Measurements from ENCODE around the gene PEX5L. TPM values are rescaled to one million over a fixed set of nuclear protein-coding genes. Genes with fewer than 3 reads are reported as not detected.

PEX5L gene
- total RNA-seq, 1 donor from 2014 or later: under 0.01 TPM

- Histone ChIP-seq H3K4me3 (ENCODE audit: low read depth, low read length) (no peak overlapping the region), H3K27me3 (ENCODE audit: control insufficient read depth, insufficient read depth, low read length) (no peaks in the 10 kb centered on the region), H3K36me3 (ENCODE audit: control insufficient read depth, insufficient read depth, low read length) (no peaks in the 10 kb centered on the region)
- no peak for TF ChIP-seq CTCF (IDR thresholded peaks at IDR 0.05; ENCODE audit: insufficient read depth, low read length, severe bottlenecking)
- no peak for DNase-seq (ENCODE audit: low read depth)
- no peak for FAIRE-seq
Measured at GRCh38 chr3:180004542-180004941, 32.2 kb downstream of the PEX5L start.

- Histone ChIP-seq H3K27me3 (ENCODE audit: control insufficient read depth, insufficient read depth, low read length) (no peaks in the 10 kb centered on the region), H3K4me3 (ENCODE audit: low read depth, low read length) (no peak overlapping the region), H3K36me3 (ENCODE audit: control insufficient read depth, insufficient read depth, low read length) (no peaks in the 10 kb centered on the region)
- DNase-seq (ENCODE audit: low read depth): no peak
- no peak for FAIRE-seq
- no peak for TF ChIP-seq CTCF (IDR thresholded peaks at IDR 0.05; ENCODE audit: insufficient read depth, low read length, severe bottlenecking)
Measured at GRCh38 chr3:180002006-180002405, 34.7 kb downstream of the PEX5L start.

GRCh38 chr3:180000500-180000899 lies 36.2 kb downstream of the PEX5L start:
- no peak for TF ChIP-seq CTCF (IDR thresholded peaks at IDR 0.05; ENCODE audit: insufficient read depth, low read length, severe bottlenecking)
- DNase-seq (ENCODE audit: low read depth) (peak; percentile 49), FAIRE-seq (no peak)
- H3K36me3 ChIP-seq (ENCODE audit: control insufficient read depth, insufficient read depth, low read length): no peaks in the 10 kb centered on the region
- H3K27me3 ChIP-seq (ENCODE audit: control insufficient read depth, insufficient read depth, low read length): no peaks in the 10 kb centered on the region
- H3K4me3 ChIP-seq (ENCODE audit: low read depth, low read length): no peak overlapping the region

- no peaks in the 10 kb centered on the region for H3K36me3 ChIP-seq (ENCODE audit: control insufficient read depth, insufficient read depth, low read length)
- TF ChIP-seq CTCF (IDR thresholded peaks at IDR 0.05; ENCODE audit: insufficient read depth, low read length, severe bottlenecking): no peak
- no peaks in the 10 kb centered on the region for H3K27me3 ChIP-seq (ENCODE audit: control insufficient read depth, insufficient read depth, low read length)
- H3K4me3 ChIP-seq (ENCODE audit: low read depth, low read length): no peak overlapping the region
- peak; percentile 64 for DNase-seq (ENCODE audit: low read depth)
- FAIRE-seq: no peak
Measured at GRCh38 chr3:179995406-179995805, 41.3 kb downstream of the PEX5L start.

- DNase-seq (ENCODE audit: low read depth) (peak; percentile 45), FAIRE-seq (no peak)
- no peak for TF ChIP-seq CTCF (IDR thresholded peaks at IDR 0.05; ENCODE audit: insufficient read depth, low read length, severe bottlenecking)
- Histone ChIP-seq H3K4me3 (ENCODE audit: low read depth, low read length) (no peak overlapping the region), H3K36me3 (ENCODE audit: control insufficient read depth, insufficient read depth, low read length) (no peaks in the 10 kb centered on the region), H3K27me3 (ENCODE audit: control insufficient read depth, insufficient read depth, low read length) (no peaks in the 10 kb centered on the region)
Measured at GRCh38 chr3:179991883-179992282, 44.9 kb downstream of the PEX5L start.

- DNase-seq (ENCODE audit: low read depth) (no peak), FAIRE-seq (no peak)
- TF ChIP-seq CTCF (IDR thresholded peaks at IDR 0.05; ENCODE audit: insufficient read depth, low read length, severe bottlenecking): no peak
- Histone ChIP-seq H3K4me3 (ENCODE audit: low read depth, low read length) (no peak overlapping the region), H3K27me3 (ENCODE audit: control insufficient read depth, insufficient read depth, low read length) (no peaks in the 10 kb centered on the region), H3K36me3 (ENCODE audit: control insufficient read depth, insufficient read depth, low read length) (no peaks in the 10 kb centered on the region)
Measured at GRCh38 chr3:179991104-179991503, 45.6 kb downstream of the PEX5L start.

All from bronchial epithelial cell (primary cell).